IPS-15b (cell line): ENCODE results near the gene GRB10.

ENCODE experiments used
- H3K27me3 ChIP-seq: one replicate; pipeline ENCODE4 v1.6.1; 2013; ENCODE audit warnings: low read length; ENCODE audit not compliant: control insufficient read depth, insufficient read depth
- H3K36me3 ChIP-seq: one replicate; pipeline ENCODE4 v1.6.1; 2013; ENCODE audit warnings: low read length; ENCODE audit not compliant: control insufficient read depth, insufficient read depth
- H3K4me1 ChIP-seq: one replicate; pipeline ENCODE4 v1.6.1; 2013; ENCODE audit warnings: mild to moderate bottlenecking, low read length; ENCODE audit not compliant: control insufficient read depth, insufficient read depth
- H3K4me3 ChIP-seq: one replicate; pipeline ENCODE4 v1.5.1; 2013; ENCODE audit warnings: low read depth, low read length
- H3K9ac ChIP-seq: one replicate; pipeline ENCODE4 v1.6.1; 2013; ENCODE audit warnings: low read depth, mild to moderate bottlenecking, low read length
- H3K9me3 ChIP-seq: one replicate; pipeline ENCODE4 v1.6.1; 2013; ENCODE audit warnings: mild to moderate bottlenecking, low read length; ENCODE audit not compliant: control insufficient read depth, insufficient read depth

The GRB10 gene

GRCh38 chr7:50667338-50667737 is 115.4 kb downstream of the GRB10 start:
- Histone ChIP-seq H3K9ac (no peak overlapping the region), H3K27me3 (no peaks in the 10 kb centered on the region), H3K36me3 (peaks cover 9% of the 10 kb centered on the region), H3K4me3 (no peak overlapping the region), H3K9me3 (no peaks in the 10 kb centered on the region), H3K4me1 (no peaks in the 10 kb centered on the region)

GRCh38 chr7:50666124-50666496 is 116.6 kb downstream of the GRB10 start:
- H3K9me3 ChIP-seq, result no peaks in the 10 kb centered on the region
- no peaks in the 10 kb centered on the region for H3K27me3 ChIP-seq
- no peak overlapping the region for H3K9ac ChIP-seq
- H3K4me3 ChIP-seq, result no peak overlapping the region
- no peaks in the 10 kb centered on the region for H3K4me1 ChIP-seq
- H3K36me3 ChIP-seq, result peaks cover 9% of the 10 kb centered on the region

- Histone ChIP-seq H3K9me3 (no peaks in the 10 kb centered on the region), H3K4me3 (no peak overlapping the region), H3K36me3 (peaks cover 9% of the 10 kb centered on the region), H3K4me1 (no peaks in the 10 kb centered on the region), H3K9ac (no peak overlapping the region), H3K27me3 (no peaks in the 10 kb centered on the region)
Measured at GRCh38 chr7:50665403-50666123, 117.1 kb downstream of the GRB10 start.

- H3K9ac ChIP-seq, result no peak overlapping the region
- peaks cover 11% of the 10 kb centered on the region for H3K36me3 ChIP-seq
- no peak overlapping the region for H3K4me3 ChIP-seq
- no peaks in the 10 kb centered on the region for H3K27me3 ChIP-seq
- H3K4me1 ChIP-seq, result no peaks in the 10 kb centered on the region
- H3K9me3 ChIP-seq, result no peaks in the 10 kb centered on the region
Measured at GRCh38 chr7:50664937-50665336, 117.8 kb downstream of the GRB10 start.

GRCh38 chr7:50664461-50664922 is 118.2 kb downstream of the GRB10 start:
- Histone ChIP-seq H3K36me3 (peaks cover 11% of the 10 kb centered on the region), H3K9me3 (no peaks in the 10 kb centered on the region), H3K9ac (no peak overlapping the region), H3K4me3 (no peak overlapping the region), H3K4me1 (no peaks in the 10 kb centered on the region), H3K27me3 (no peaks in the 10 kb centered on the region)

- H3K4me3 ChIP-seq, result no peak overlapping the region
- H3K27me3 ChIP-seq, result no peaks in the 10 kb centered on the region
- H3K9me3 ChIP-seq, result no peaks in the 10 kb centered on the region
- peaks cover 11% of the 10 kb centered on the region for H3K36me3 ChIP-seq
- no peak overlapping the region for H3K9ac ChIP-seq
- no peaks in the 10 kb centered on the region for H3K4me1 ChIP-seq
Measured at GRCh38 chr7:50663396-50664102, 119.1 kb downstream of the GRB10 start.

GRCh38 chr7:50662996-50663395 is 119.7 kb downstream of the GRB10 start:
- no peaks in the 10 kb centered on the region for H3K9me3 ChIP-seq
- no peak overlapping the region for H3K4me3 ChIP-seq
- peaks cover 11% of the 10 kb centered on the region for H3K36me3 ChIP-seq
- no peaks in the 10 kb centered on the region for H3K4me1 ChIP-seq
- H3K27me3 ChIP-seq, result no peaks in the 10 kb centered on the region
- no peak overlapping the region for H3K9ac ChIP-seq

GRCh38 chr7:50662041-50662694 is 120.5 kb downstream of the GRB10 start:
- H3K9ac ChIP-seq, result no peak overlapping the region
- H3K9me3 ChIP-seq, result no peaks in the 10 kb centered on the region
- peaks cover 11% of the 10 kb centered on the region for H3K36me3 ChIP-seq
- H3K27me3 ChIP-seq, result no peaks in the 10 kb centered on the region
- no peaks in the 10 kb centered on the region for H3K4me1 ChIP-seq
- no peak overlapping the region for H3K4me3 ChIP-seq

GRCh38 chr7:50661345-50662040 is 121.2 kb downstream of the GRB10 start:
- no peak overlapping the region for H3K9ac ChIP-seq
- H3K36me3 ChIP-seq, result peaks cover 11% of the 10 kb centered on the region
- no peaks in the 10 kb centered on the region for H3K4me1 ChIP-seq
- no peaks in the 10 kb centered on the region for H3K27me3 ChIP-seq
- no peak overlapping the region for H3K4me3 ChIP-seq
- no peaks in the 10 kb centered on the region for H3K9me3 ChIP-seq

- Histone ChIP-seq H3K9me3 (no peaks in the 10 kb centered on the region), H3K4me3 (no peak overlapping the region), H3K36me3 (peaks cover 14% of the 10 kb centered on the region), H3K9ac (no peak overlapping the region), H3K4me1 (no peaks in the 10 kb centered on the region), H3K27me3 (no peaks in the 10 kb centered on the region)
Measured at GRCh38 chr7:50660830-50661175, 121.9 kb downstream of the GRB10 start.

- Histone ChIP-seq H3K4me1 (no peaks in the 10 kb centered on the region), H3K9ac (no peak overlapping the region), H3K27me3 (no peaks in the 10 kb centered on the region), H3K4me3 (no peak overlapping the region), H3K9me3 (no peaks in the 10 kb centered on the region), H3K36me3 (peaks cover 14% of the 10 kb centered on the region)
Measured at GRCh38 chr7:50660040-50660829, 122.5 kb downstream of the GRB10 start.
